SK-N-SH (cell line): ENCODE measurements around the gene AP2A2. TPM values are rescaled to one million over a fixed set of nuclear protein-coding genes. Genes with fewer than 3 reads are reported as not detected.

ENCODE experiments used
- CTCF ChIA-PET: fragments of 300-600, 350-600 bp; formaldehyde crosslinking; extraction: SDS; loops from one replicate; lab custom pipeline; 2021; lab: Yijun Ruan, JAX
- POLR2A ChIA-PET: fragments of 350-600 bp; sonication (Branson Sonifier 250); formaldehyde crosslinking; extraction: SDS; loops from one replicate; lab custom pipeline; 2020; ENCODE audit warnings: antibody characterized with exemption, inconsistent platforms; lab: Yijun Ruan, JAX
- DNase-seq: peaks from one replicate; pipeline ENCODE4 v3.0.0; 2012
- H2AFZ ChIP-seq: fragments of 200-600 bp; sonication (generic); 2 replicates; pipeline ENCODE4 v1.8.1; 2016; ENCODE audit warnings: antibody characterized with exemption, mild to moderate bottlenecking, low read depth
- H3F3A ChIP-seq: fragments of 200-600 bp; sonication (generic); replicated peaks from 2 replicates; pipeline ENCODE3; 2016; ENCODE audit warnings: antibody characterized with exemption, mild to moderate bottlenecking; ENCODE audit not compliant: insufficient read depth
- H3K27ac ChIP-seq, 2 experiments: fragments of 200-500 bp in 1 of 2; fragments of 200-600 bp in 1 of 2; sonication (Bioruptor generic) in 1 of 2; sonication (generic), shearing (Covaris generic) in 1 of 2; 2 replicates each; pipeline versions ENCODE4 v1.5.1 to v1.6.1; 2014 to 2016; ENCODE audit warnings: low read depth in 2 of 2, inconsistent platforms in 1 of 2, low read length in 1 of 2, mild to moderate bottlenecking in 1 of 2, mixed read lengths in 1 of 2
- H3K27me3 ChIP-seq: fragments of 200-600 bp; sonication (generic), shearing (Covaris generic); 2 replicates; pipeline ENCODE4 v1.6.1; 2016; ENCODE audit warnings: mixed run types; ENCODE audit not compliant: insufficient read depth
- H3K36me3 ChIP-seq, 2 experiments: fragments of 200-500 bp in 1 of 2; fragments of 200-600 bp in 1 of 2; sonication (Bioruptor generic) in 1 of 2; sonication (generic) in 1 of 2; replicated peaks in 1 of 2; 2 replicates each; pipeline versions ENCODE3 to v1.5.1; 2014 to 2016; ENCODE audit warnings: low read length in 1 of 2, mild to moderate bottlenecking in 1 of 2; ENCODE audit not compliant: insufficient read depth in 2 of 2, control insufficient read depth in 1 of 2
- H3K4me1 ChIP-seq, 2 experiments: fragments of 200-500 bp in 1 of 2; fragments of 200-600 bp in 1 of 2; sonication (Bioruptor generic) in 1 of 2; sonication (generic), shearing (Covaris generic) in 1 of 2; 2 replicates each; pipeline versions ENCODE4 v1.5.1 to v1.6.1; 2014 to 2016; ENCODE audit warnings: low read depth in 1 of 2, low read length in 1 of 2, mixed run types in 1 of 2; ENCODE audit not compliant: insufficient read depth in 2 of 2, control insufficient read depth in 1 of 2
- H3K4me2 ChIP-seq: fragments of 200-600 bp; sonication (generic), shearing (Covaris generic); 2 replicates; pipeline ENCODE4 v1.6.1; 2017; ENCODE audit warnings: mixed run types
- H3K4me3 ChIP-seq, 2 experiments: fragments of 200-500 bp in 1 of 2; fragments of 200-600 bp in 1 of 2; sonication (Bioruptor generic) in 1 of 2; sonication (generic), shearing (Covaris generic) in 1 of 2; 2 replicates each; pipeline versions ENCODE4 v1.5.1 to v1.8.1; 2014 to 2016; ENCODE audit warnings: low read depth in 2 of 2, inconsistent platforms in 1 of 2, low read length in 1 of 2, mild to moderate bottlenecking in 1 of 2, mixed read lengths in 1 of 2, moderate library complexity in 1 of 2
- H3K79me2 ChIP-seq: fragments of 200-600 bp; sonication (generic); 2 replicates; pipeline ENCODE4 v1.8.1; 2017; ENCODE audit warnings: mild to moderate bottlenecking; ENCODE audit not compliant: insufficient read depth
- H3K9ac ChIP-seq: fragments of 200-600 bp; sonication (generic); 2 replicates; pipeline ENCODE4 v1.6.1; 2017; ENCODE audit warnings: mixed run types
- H3K9me2 ChIP-seq: fragments of 200-600 bp; sonication (generic); 2 replicates; pipeline ENCODE4 v1.6.1; 2017; ENCODE audit warnings: mixed run types
- H3K9me3 ChIP-seq: fragments of 200-600 bp; sonication (generic); 2 replicates; pipeline ENCODE4 v1.6.1; 2017; ENCODE audit warnings: mixed run types, mild to moderate bottlenecking, moderate library complexity
- H4K20me1 ChIP-seq: fragments of 200-600 bp; sonication (generic); 2 replicates; pipeline ENCODE4 v1.6.1; 2017; ENCODE audit warnings: mild to moderate bottlenecking, mixed run types; ENCODE audit not compliant: insufficient read depth
- CHD2 ChIP-seq: fragments of 150-350 bp; IDR thresholded peaks from 2 replicates; pipeline ENCODE4 v1.6.1; 2018; ENCODE audit warnings: low read length; ENCODE audit not compliant: partially characterized antibody
- CTCF ChIP-seq: fragments of 200-600 bp; sonication (generic); IDR thresholded peaks from 2 replicates; pipeline ENCODE4 v1.6.1; 2017; ENCODE audit warnings: antibody characterized with exemption, mild to moderate bottlenecking, moderate library complexity
- ELF1 ChIP-seq: IDR thresholded peaks from 2 replicates; pipeline ENCODE4 v1.4.0; 2012
- FOSL2 ChIP-seq: IDR thresholded peaks from 2 replicates; pipeline ENCODE4 v1.4.0; 2012; ENCODE audit warnings: low read depth, mild to moderate bottlenecking, moderate library complexity, borderline replicate concordance
- FOXM1 ChIP-seq: IDR thresholded peaks from 2 replicates; pipeline ENCODE4 v1.4.0; 2012; ENCODE audit warnings: low read depth, mild to moderate bottlenecking
- GABPA ChIP-seq: IDR thresholded peaks from 2 replicates; pipeline ENCODE4 v1.4.0; 2012; ENCODE audit warnings: low read depth, mild to moderate bottlenecking
- MAX ChIP-seq: IDR thresholded peaks from 2 replicates; pipeline ENCODE4 v1.4.0; 2012; ENCODE audit warnings: low read depth
- MEF2A ChIP-seq: IDR thresholded peaks from 2 replicates; pipeline ENCODE4 v1.4.0; 2012; ENCODE audit warnings: low read depth, borderline replicate concordance
- MXI1 ChIP-seq: IDR thresholded peaks from 2 replicates; pipeline ENCODE4 v1.6.1; 2012; ENCODE audit warnings: mild to moderate bottlenecking, low read depth, low read length, improper control_type of control experiment
- NFIC ChIP-seq: IDR thresholded peaks from 2 replicates; pipeline ENCODE4 v1.4.0; 2012; ENCODE audit warnings: borderline replicate concordance
- NRF1 ChIP-seq: IDR thresholded peaks from 2 replicates; pipeline ENCODE4 v1.6.1; 2012; ENCODE audit warnings: low read depth, mild to moderate bottlenecking, low read length
- PBX3 ChIP-seq: IDR thresholded peaks from 2 replicates; pipeline ENCODE4; 2012
- RXRA ChIP-seq: IDR thresholded peaks from 2 replicates; pipeline ENCODE4 v1.4.0; 2012; ENCODE audit warnings: low read depth, mild to moderate bottlenecking, borderline replicate concordance
- SIN3A ChIP-seq: IDR thresholded peaks from 2 replicates; pipeline ENCODE4 v1.6.1; 2012; ENCODE audit warnings: low read depth, mild to moderate bottlenecking, low read length, moderate library complexity, borderline replicate concordance
- ZBTB33 ChIP-seq: IDR thresholded peaks from 2 replicates; pipeline ENCODE4 v1.4.0; 2012; ENCODE audit warnings: low read depth, borderline replicate concordance
- WGBS: methylation state at CpG from one replicate; pipeline ENCODE4 v1.1.6; 2017; ENCODE audit warnings: low lambda C conversion rate; 5-methylcytosine and 5-hydroxymethylcytosine counted together
- polyA plus RNA-seq, 3 experiments: library from polyadenylated mRNA; depleted of rRNA; stranded (reverse); fragments of >200 nt; gene quantifications; 2 replicates each; pipeline ENCODE4 v1.2.3, GENCODE V29; 2012
- TF ChIP-seq, protein P1 (sequence below): IDR thresholded peaks from 2 replicates; pipeline ENCODE4 v1.6.1; 2012; ENCODE audit warnings: mild to moderate bottlenecking, low read depth, low read length, moderate library complexity

The AP2A2 gene
- polyA plus RNA-seq, 1 of the 3 experiments (the other 2 are of a cell fraction) = 42.7 TPM

GRCh38 chr11:889257-889656, 36.4 kb upstream of the AP2A2 start (continued):
- TF ChIP-seq, protein P1, sequence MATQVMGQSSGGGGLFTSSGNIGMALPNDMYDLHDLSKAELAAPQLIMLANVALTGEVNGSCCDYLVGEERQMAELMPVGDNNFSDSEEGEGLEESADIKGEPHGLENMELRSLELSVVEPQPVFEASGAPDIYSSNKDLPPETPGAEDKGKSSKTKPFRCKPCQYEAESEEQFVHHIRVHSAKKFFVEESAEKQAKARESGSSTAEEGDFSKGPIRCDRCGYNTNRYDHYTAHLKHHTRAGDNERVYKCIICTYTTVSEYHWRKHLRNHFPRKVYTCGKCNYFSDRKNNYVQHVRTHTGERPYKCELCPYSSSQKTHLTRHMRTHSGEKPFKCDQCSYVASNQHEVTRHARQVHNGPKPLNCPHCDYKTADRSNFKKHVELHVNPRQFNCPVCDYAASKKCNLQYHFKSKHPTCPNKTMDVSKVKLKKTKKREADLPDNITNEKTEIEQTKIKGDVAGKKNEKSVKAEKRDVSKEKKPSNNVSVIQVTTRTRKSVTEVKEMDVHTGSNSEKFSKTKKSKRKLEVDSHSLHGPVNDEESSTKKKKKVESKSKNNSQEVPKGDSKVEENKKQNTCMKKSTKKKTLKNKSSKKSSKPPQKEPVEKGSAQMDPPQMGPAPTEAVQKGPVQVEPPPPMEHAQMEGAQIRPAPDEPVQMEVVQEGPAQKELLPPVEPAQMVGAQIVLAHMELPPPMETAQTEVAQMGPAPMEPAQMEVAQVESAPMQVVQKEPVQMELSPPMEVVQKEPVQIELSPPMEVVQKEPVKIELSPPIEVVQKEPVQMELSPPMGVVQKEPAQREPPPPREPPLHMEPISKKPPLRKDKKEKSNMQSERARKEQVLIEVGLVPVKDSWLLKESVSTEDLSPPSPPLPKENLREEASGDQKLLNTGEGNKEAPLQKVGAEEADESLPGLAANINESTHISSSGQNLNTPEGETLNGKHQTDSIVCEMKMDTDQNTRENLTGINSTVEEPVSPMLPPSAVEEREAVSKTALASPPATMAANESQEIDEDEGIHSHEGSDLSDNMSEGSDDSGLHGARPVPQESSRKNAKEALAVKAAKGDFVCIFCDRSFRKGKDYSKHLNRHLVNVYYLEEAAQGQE = no peak
- no peak for TF ChIP-seq SIN3A

DNA sequence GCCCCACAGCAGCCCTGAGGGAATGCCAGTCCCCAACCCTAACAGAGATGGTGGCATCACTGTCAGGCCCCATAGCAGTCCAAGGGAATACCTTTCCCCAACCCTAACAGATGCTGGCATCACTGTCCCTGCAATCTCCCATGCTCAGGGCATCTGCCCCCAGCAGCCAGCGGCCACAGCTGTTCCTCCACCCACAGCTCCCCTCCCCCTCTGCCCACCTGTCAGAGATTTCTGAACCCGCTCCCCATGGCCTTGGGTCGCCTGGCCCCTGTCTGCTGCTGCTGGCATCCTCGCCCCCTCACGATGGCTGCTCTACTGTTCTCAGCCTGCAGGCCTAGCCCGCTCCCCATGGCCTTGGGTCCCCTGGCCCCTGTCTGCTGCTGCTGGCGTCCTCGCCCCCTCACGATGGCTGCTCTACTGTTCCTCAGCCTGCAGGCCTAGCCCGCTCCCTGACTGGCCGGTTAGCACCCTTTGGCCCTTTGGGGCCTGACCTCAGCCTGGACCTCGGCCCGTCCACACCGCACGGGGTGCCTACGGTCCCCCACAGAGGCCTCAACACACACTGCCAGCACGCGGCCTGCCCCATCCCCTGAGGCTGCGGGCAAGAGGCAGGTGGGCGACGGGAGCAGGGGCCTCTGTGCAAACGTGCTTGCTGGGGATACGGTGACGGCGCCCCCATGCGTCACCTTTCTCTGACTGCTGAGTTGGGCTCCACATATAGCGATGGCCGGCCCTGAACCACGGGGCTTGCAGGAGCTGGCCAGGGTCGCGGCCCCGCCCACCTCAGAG, 35.8 kb upstream of the AP2A2 start:
- Histone ChIP-seq H3K27me3 (no peaks in the 10 kb centered on the region), H3K4me3 (no peak overlapping the region), H2AFZ (no peak overlapping the region), H3F3A (no peaks in the 10 kb centered on the region), H3K4me1 (peaks cover 0 to 24% of the 10 kb centered on the region in 2 experiments; a peak in 1 of 4 replicates), H3K36me3 (peaks cover 0 to 7% of the 10 kb centered on the region in 2 experiments), H3K9ac (no peak overlapping the region), H3K9me3 (no peaks in the 10 kb centered on the region), H3K4me2 (no peak overlapping the region), H3K27ac (no peak overlapping the region; a peak in 1 of 4 replicates), H3K79me2 (no peaks in the 10 kb centered on the region), H4K20me1 (no peaks in the 10 kb centered on the region), H3K9me2 (no peaks in the 10 kb centered on the region)
- CTCF ChIA-PET = interaction anchor here (1.8 kb wide), 1 partner anchor 38 kb away, joined by 5 read pairs; no protein-coding TSS in a partner anchor
- POLR2A ChIA-PET = no interaction called here
- 96% methylated on average over 9 of the region's 32 CpGs for WGBS
- no peak for TF ChIP-seq FOXM1
- TF ChIP-seq RXRA = no peak
- no peak for TF ChIP-seq MXI1
- no peak for TF ChIP-seq MEF2A
- no peak for TF ChIP-seq CHD2
- TF ChIP-seq FOSL2 = no peak
- TF ChIP-seq PBX3 = no peak
- TF ChIP-seq ELF1 = no peak
- no peak for TF ChIP-seq GABPA
- no peak for TF ChIP-seq CTCF
- no peak for TF ChIP-seq NRF1
- TF ChIP-seq NFIC = no peak
- TF ChIP-seq ZBTB33 = no peak
- TF ChIP-seq MAX = no peak
- DNase-seq = no peak
